Amniotic stem cell (primary cell): ENCODE measurements around the gene ZNF280B.
"Not testable (repeated sequence)": the region's sequence is repeated elsewhere in the genome, so short reads cannot be mapped to it uniquely, and the experiment has no call there.

Experiments
- DNase-seq: peaks from one replicate; lab custom pipeline; 2025; lab: John Stamatoyannopoulos, UW

The ZNF280B gene

GRCh38 chr22:22534604-22535415 is 26.3 kb upstream of the ZNF280B start:
- DNase-seq = no peak

- DNase-seq = no peak
Observed at GRCh38 chr22:22533863-22534262, 25.3 kb upstream of the ZNF280B start.

GRCh38 chr22:22533417-22533816 is 24.9 kb upstream of the ZNF280B start:
- no peak for DNase-seq

- DNase-seq = not testable (repeated sequence)
Observed at GRCh38 chr22:22532547-22533071, 24.1 kb upstream of the ZNF280B start.

GRCh38 chr22:22531770-22532546 is 23.4 kb upstream of the ZNF280B start:
- DNase-seq = no peak

- no peak for DNase-seq
Observed at GRCh38 chr22:22528780-22529179, 20.2 kb upstream of the ZNF280B start.

- DNase-seq = no peak
Observed at GRCh38 chr22:22527312-22527711, 18.8 kb upstream of the ZNF280B start.

- no peak for DNase-seq
Observed at GRCh38 chr22:22526125-22526912, 17.8 kb upstream of the ZNF280B start.

GRCh38 chr22:22523494-22523893 is 15.0 kb upstream of the ZNF280B start:
- DNase-seq = no peak

- DNase-seq = no peak
Observed at GRCh38 chr22:22521631-22522030, 13.1 kb upstream of the ZNF280B start.

- no peak for DNase-seq
Observed at GRCh38 chr22:22520667-22521602, 12.4 kb upstream of the ZNF280B start.

- DNase-seq = no peak
Observed at GRCh38 chr22:22520020-22520656, 11.6 kb upstream of the ZNF280B start, which contains the start of gene ZNF280A. Gene ZNF280A, minus strand, starts transcription at chr22:22520270. Its CDS starts 4,640 bp downstream, at chr22:22515630.

- DNase-seq = no peak
Observed at GRCh38 chr22:22519591-22519990, 11.0 kb upstream of the ZNF280B start.

- no peak for DNase-seq
Observed at GRCh38 chr22:22516992-22517391, 8.4 kb upstream of the ZNF280B start.

GRCh38 chr22:22515890-22516289 is 7.3 kb upstream of the ZNF280B start:
- DNase-seq = no peak

GRCh38 chr22:22514431-22514830 is 5.9 kb upstream of the ZNF280B start:
- not testable (repeated sequence) for DNase-seq

GRCh38 chr22:22513619-22514018 is 5.1 kb upstream of the ZNF280B start:
- DNase-seq = no peak

- no peak for DNase-seq
Observed at GRCh38 chr22:22512951-22513350, 4.4 kb upstream of the ZNF280B start.

- DNase-seq = not testable (repeated sequence)
Observed at GRCh38 chr22:22510833-22511232, 2.3 kb upstream of the ZNF280B start.

GRCh38 chr22:22509912-22510311 is 1.4 kb upstream of the ZNF280B start:
- not testable (repeated sequence) for DNase-seq
